ENCODE measurements around the gene NDUFAF8. TPM values are rescaled to one million over a fixed set of nuclear protein-coding genes. Genes with fewer than 3 reads are reported as not detected.

The NDUFAF8 gene
- total and polyA plus RNA-seq, 10 of the 15 experiments (the other 5 are each of a cell fraction or from before 2014, with no cell fraction given): 22.0 to 307 (median 106) TPM

DNA sequence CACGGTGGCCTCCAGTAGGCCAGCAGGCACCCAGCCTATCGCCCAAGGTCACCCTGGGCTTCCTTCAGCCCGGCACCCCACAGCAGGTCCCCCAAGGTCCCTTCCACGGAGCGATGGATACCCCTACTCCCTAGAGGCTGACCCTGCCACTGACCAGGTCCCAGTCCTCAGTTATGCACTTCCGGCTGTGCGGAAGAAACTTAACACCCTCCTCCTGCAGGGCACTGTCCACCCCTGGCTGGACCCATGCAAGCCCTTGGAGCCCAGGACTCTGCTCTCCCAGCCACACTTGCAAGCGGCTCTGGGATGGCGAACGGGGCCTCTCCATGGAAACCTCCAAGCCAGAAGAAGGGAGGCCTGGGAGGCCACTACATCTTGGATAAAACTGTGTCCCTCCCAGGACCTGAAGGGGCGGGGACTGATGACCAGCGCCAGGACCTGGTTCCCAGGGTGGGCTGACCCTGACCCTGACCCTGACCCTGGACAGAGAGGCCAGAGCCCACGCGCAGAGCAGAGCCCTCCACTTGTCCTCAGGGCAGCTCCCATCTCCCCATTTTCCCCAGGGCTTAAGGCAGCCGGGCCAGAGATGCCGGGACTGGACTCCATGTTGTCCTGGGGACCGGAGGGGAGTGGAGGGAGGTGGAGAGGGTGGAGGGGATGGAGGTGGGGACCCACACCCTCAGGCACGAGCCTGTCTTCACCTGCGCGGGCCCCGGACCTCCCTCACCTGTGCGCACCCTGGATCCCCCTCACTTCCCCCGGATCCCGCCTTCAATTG, 17.1 kb upstream of the NDUFAF8 start:
- H3K27ac ChIP-seq (ENCODE audit: control insufficient read depth, insufficient read depth): peak overlapping the region; percentile 43; the same call in 1 of the 2 replicates
- intact Hi-C loops (cut with micrococcal nuclease; ENCODE audit: unreplicated experiment): no loop called here

More for the DNA sequence above, 17.1 kb upstream of the NDUFAF8 start:
- Histone ChIP-seq H3K9ac (ENCODE audit: control insufficient read depth, insufficient read depth, low read length) (peak overlapping the region; percentile 62), H3K27me3 (replicated peaks in 1 of 2; ENCODE audit: control insufficient read depth in 2 of 2, insufficient read depth in 2 of 2, low read length in 1 of 2) (no peaks in the 10 kb centered on the region), H4K20me1 (ENCODE audit: control insufficient read depth, insufficient read depth) (no peaks in the 10 kb centered on the region), H3K4me2 (ENCODE audit: control insufficient read depth, insufficient read depth) (peak overlapping the region; percentile 93), H3K79me2 (ENCODE audit: control insufficient read depth, insufficient read depth, low read length) (peaks cover 3% of the 10 kb centered on the region), H3K4me3 (peak overlapping the region; percentile 96), H2AFZ (ENCODE audit: control insufficient read depth, low read depth, low read length) (peak overlapping the region; percentile 18), H3K9me3 (replicated peaks; ENCODE audit: control insufficient read depth, insufficient read depth, low read length) (no peaks in the 10 kb centered on the region), H3K36me3 (ENCODE audit: control insufficient read depth in 2 of 2, insufficient read depth in 2 of 2, low read length in 1 of 2) (no peaks in the 10 kb centered on the region), H3K4me1 (ENCODE audit: control insufficient read depth, insufficient read depth, low read length) (peaks cover 9% of the 10 kb centered on the region)
- no peak for TF ChIP-seq EZH2 (IDR thresholded peaks at IDR 0.05; ENCODE audit: borderline replicate concordance, control insufficient read depth, low read depth, low read length)
- no peak for TF ChIP-seq ZNF274 (IDR thresholded peaks at IDR 0.05; ENCODE audit: insufficient read depth, insufficient read length)
- TF ChIP-seq RCOR1 (conservative IDR thresholded peaks at IDR 0.05; ENCODE audit: low read depth, low read length): no peak
- no peak for TF ChIP-seq SMAD1 (IDR thresholded peaks at IDR 0.05; ENCODE audit: low read depth, partially characterized antibody)
- TF ChIP-seq RUNX3 (IDR thresholded peaks at IDR 0.05; ENCODE audit: low read length): no peak
- TF ChIP-seq KLF5 (IDR thresholded peaks at IDR 0.05; ENCODE audit: partially characterized antibody): no peak
- TF ChIP-seq GATAD2B (conservative IDR thresholded peaks at IDR 0.05; ENCODE audit: low read depth): no peak
- TF ChIP-seq MAX (IDR thresholded peaks at IDR 0.05; ENCODE audit: low read depth, low read length): no peak
- TF ChIP-seq WRNIP1 (IDR thresholded peaks at IDR 0.05; ENCODE audit: borderline replicate concordance, low read depth, low read length): no peak
- TF ChIP-seq POLR2A (IDR thresholded peaks at IDR 0.05; ENCODE audit: low read depth, low read length): no peak
- TF ChIP-seq E2F8 (IDR thresholded peaks at IDR 0.05; ENCODE audit: low read depth, partially characterized antibody): no peak
- no peak for TF ChIP-seq CREB1 (IDR thresholded peaks at IDR 0.05; ENCODE audit: low read depth)
- no peak for TF ChIP-seq YBX1 (IDR thresholded peaks at IDR 0.05)
- FAIRE-seq: no peak
- ChIA-PET POLR2A (interaction anchor here (1.3 kb wide), 2 partner anchors 17 to 73 kb away, joined by 8 to 18 read pairs; partner anchors contain the start of genes NDUFAF8, SLC38A10 and TEPSIN), CTCF (interaction anchor here (0.7 to 1.3 kb wide), 5 partner anchors 11 to 70 kb away, joined by 3 to 4 read pairs (median 3); partner anchors contain the start of genes NDUFAF8 and TEPSIN), SMC1A (ENCODE audit: uncharacterized antibody, unreplicated experiment) (interaction anchor here (0.6 to 1.1 kb wide), 3 partner anchors 10 to 263 kb away, joined by 3 read pairs; no protein-coding TSS in a partner anchor), RAD21 (ENCODE audit: unreplicated experiment) (interaction anchor here (0.9 to 1.2 kb wide), 2 partner anchors 18 to 293 kb away, joined by 3 to 18 read pairs; partner anchors contain the start of genes NDUFAF8 and TEPSIN)
- no peak for DNase-seq (ENCODE audit: low read depth, low spot score)
- no TSS peak for BruUV-seq (replicated peaks)
- peak; percentile 2 for ATAC-seq
- WGBS (ENCODE audit: insufficient coverage, insufficient replicate concordance, low lambda C conversion rate, missing lambda C conversion rate): 38% methylated on average over 16 of the region's 24 CpGs
- in situ Hi-C loops (cut with MboI): no loop called here

Measured in GM12878 (cell line).